IMR-90 (cell line): ENCODE measurements around the gene MAPKAP1. TPM values are rescaled to one million over a fixed set of nuclear protein-coding genes. Genes with fewer than 3 reads are reported as not detected.

Experiments
- ATAC-seq: fragments of 200-7000 bp; cut with Tn5 transposase; 2 replicates; pipeline ENCODE4 v1.9.1; 2020; ENCODE audit warnings: low read depth, mild to moderate bottlenecking, moderate library complexity
- BruUV-seq: library from RNA; stranded (reverse); fragments of 400-500 nt; replicated peaks from 2 replicates; lab custom pipeline; 2021; lab: Mats Ljungman, UMichigan
- CTCF ChIA-PET: fragments of 300-600 bp; formaldehyde crosslinking; extraction: SDS; loops from one replicate; lab custom pipeline; 2021; ENCODE audit warnings: antibody characterized with exemption; lab: Yijun Ruan, JAX
- POLR2A ChIA-PET: fragments of 300-600 bp; sonication (Branson Sonifier 250); formaldehyde crosslinking; loops from one replicate; lab custom pipeline; 2022; ENCODE audit warnings: antibody characterized with exemption; ENCODE audit not compliant: unreplicated experiment; lab: Charles Lee
- DNase-seq: peaks from one replicate; pipeline ENCODE4 v3.0.0; 2013
- H2AFZ ChIP-seq: replicated peaks from 2 replicates; pipeline ENCODE3; 2013; ENCODE audit warnings: low read length, mild to moderate bottlenecking; ENCODE audit not compliant: poor library complexity
- H2AK5ac ChIP-seq: 2 replicates; pipeline ENCODE4 v1.6.1; 2013; ENCODE audit warnings: low read depth, low read length, inconsistent platforms
- H2AK9ac ChIP-seq: replicated peaks from 2 replicates; pipeline ENCODE3; 2013; ENCODE audit warnings: mild to moderate bottlenecking, low read depth, low read length, moderate library complexity; ENCODE audit not compliant: poor library complexity
- H2BK120ac ChIP-seq: 2 replicates; pipeline ENCODE4 v1.6.1; 2013; ENCODE audit warnings: low read depth, low read length, inconsistent platforms
- H2BK15ac ChIP-seq: 3 replicates; pipeline ENCODE4 v1.6.1; 2013; ENCODE audit warnings: low read depth, low read length, inconsistent platforms
- H2BK20ac ChIP-seq: 2 replicates; pipeline ENCODE4 v1.6.1; 2013; ENCODE audit warnings: low read depth, mild to moderate bottlenecking, inconsistent platforms, low read length, moderate library complexity
- H2BK5ac ChIP-seq: 2 replicates; pipeline ENCODE4 v1.6.1; 2013; ENCODE audit warnings: mild to moderate bottlenecking, low read depth, low read length, inconsistent platforms; ENCODE audit not compliant: poor library complexity, severe bottlenecking
- H3K14ac ChIP-seq: replicated peaks from 2 replicates; pipeline ENCODE4 v1.6.1; 2013; ENCODE audit warnings: low read depth, low read length, inconsistent platforms
- H3K18ac ChIP-seq: 2 replicates; pipeline ENCODE4 v1.6.1; 2013; ENCODE audit warnings: low read depth, low read length, control low read depth
- H3K23ac ChIP-seq: 2 replicates; pipeline ENCODE4 v1.6.1; 2013; ENCODE audit warnings: low read depth, low read length, inconsistent platforms
- H3K27ac ChIP-seq: 2 replicates; pipeline ENCODE4 v1.5.1; 2013; ENCODE audit warnings: mild to moderate bottlenecking, control low read depth, low read length; ENCODE audit not compliant: insufficient read depth
- H3K27me3 ChIP-seq: 2 replicates; pipeline ENCODE4 v1.6.1; 2013; ENCODE audit warnings: low read length; ENCODE audit not compliant: control insufficient read depth, insufficient read depth
- H3K36me3 ChIP-seq: 2 replicates; pipeline ENCODE4 v1.6.1; 2013; ENCODE audit warnings: low read length, mixed read lengths; ENCODE audit not compliant: control insufficient read depth, insufficient read depth
- H3K4ac ChIP-seq: 2 replicates; pipeline ENCODE4 v1.6.1; 2013; ENCODE audit warnings: low read depth, low read length, inconsistent platforms
- H3K4me1 ChIP-seq: 2 replicates; pipeline ENCODE4 v1.6.1; 2013; ENCODE audit warnings: low read length, mixed read lengths; ENCODE audit not compliant: control insufficient read depth, insufficient read depth
- H3K4me2 ChIP-seq: 2 replicates; pipeline ENCODE4 v1.6.1; 2013; ENCODE audit warnings: low read depth, mild to moderate bottlenecking, control low read depth, low read length, moderate library complexity
- H3K4me3 ChIP-seq: 2 replicates; pipeline ENCODE4 v1.5.1; 2013; ENCODE audit warnings: low read depth, mild to moderate bottlenecking, control low read depth, low read length, moderate library complexity; ENCODE audit not compliant: insufficient read depth
- H3K56ac ChIP-seq: 2 replicates; pipeline ENCODE4 v1.6.1; 2013; ENCODE audit warnings: low read length, inconsistent platforms; ENCODE audit not compliant: insufficient read depth; ENCODE audit errors: extremely low read depth
- H3K79me1 ChIP-seq, 2 experiments: 2 replicates each; pipeline ENCODE4 v1.6.1; 2013; ENCODE audit warnings: low read length in 2 of 2, inconsistent platforms in 1 of 2, low read depth in 1 of 2
- H3K9ac ChIP-seq: 2 replicates; pipeline ENCODE4 v1.6.1; 2013; ENCODE audit warnings: low read depth, low read length, control low read depth
- H3K9me1 ChIP-seq: 2 replicates; pipeline ENCODE4 v1.6.1; 2013; ENCODE audit warnings: low read length, inconsistent platforms; ENCODE audit not compliant: insufficient read depth
- H3K9me3 ChIP-seq: 2 replicates; pipeline ENCODE4 v1.6.1; 2013; ENCODE audit warnings: low read length; ENCODE audit not compliant: control insufficient read depth, insufficient read depth
- H4K20me1 ChIP-seq: 2 replicates; pipeline ENCODE4 v1.6.1; 2013; ENCODE audit warnings: low read length, inconsistent platforms; ENCODE audit not compliant: insufficient read depth
- H4K5ac ChIP-seq: 2 replicates; pipeline ENCODE4 v1.6.1; 2013; ENCODE audit warnings: mild to moderate bottlenecking, low read depth, low read length, control low read depth
- H4K8ac ChIP-seq, 2 experiments: 2 replicates each; pipeline ENCODE4 v1.6.1; 2013; ENCODE audit warnings: low read depth in 2 of 2, low read length in 2 of 2, control low read depth in 1 of 2, inconsistent platforms in 1 of 2
- H4K91ac ChIP-seq: 2 replicates; pipeline ENCODE4 v1.6.1; 2013; ENCODE audit warnings: low read depth, low read length, inconsistent platforms; ENCODE audit not compliant: insufficient read depth
- ELK1 ChIP-seq: fragments of 150-350 bp; IDR thresholded peaks from 2 replicates; pipeline ENCODE4 v1.6.1; 2016; ENCODE audit warnings: low read depth, mild to moderate bottlenecking, low read length, moderate library complexity, borderline replicate concordance
- FOS ChIP-seq: fragments of 150-350 bp; IDR thresholded peaks from 2 replicates; pipeline ENCODE4 v1.6.1; 2016; ENCODE audit warnings: low read depth, low read length
- POLR2A ChIP-seq: IDR thresholded peaks from 2 replicates; pipeline ENCODE4 v1.6.1; 2012; ENCODE audit warnings: mild to moderate bottlenecking, low read depth, low read length
- WGBS, 2 experiments: methylation state at CpG; one replicate each; pipeline versions ENCODE4 v1.1.5 to v1.1.7; 2013; ENCODE audit warnings: missing lambda C conversion rate in 2 of 2; ENCODE audit not compliant: insufficient read length in 1 of 2; ENCODE audit errors: extremely low coverage in 2 of 2; 5-methylcytosine and 5-hydroxymethylcytosine counted together
- dilution Hi-C: fragments of 300-500 bp; cut with HindIII; formaldehyde crosslinking; loops from one replicate; pipeline ENCODE4 v1.14.3; 2018; ENCODE audit warnings: low sequenced_read_pairs; ENCODE audit not compliant: unreplicated experiment
- in situ Hi-C: fragments of 300-500 bp; cut with MboI; formaldehyde crosslinking; loops from 3 replicates; pipeline ENCODE4 v1.14.3; 2019; ENCODE audit warnings: low sequenced_read_pairs, inconsistent platforms, mixed read lengths
- intact Hi-C: fragments of 100-400 bp; cut with micrococcal nuclease; formaldehyde crosslinking; loops from 2 replicates; pipeline ENCODE4 v1.10.0; 2022
- polyA plus RNA-seq, 3 experiments: library from polyadenylated mRNA; depleted of rRNA; stranded (reverse); fragments of >200 nt; gene quantifications; 2 replicates each; pipeline ENCODE4 v1.2.3, GENCODE V29; 2012; ENCODE audit warnings: low replicate concordance in 1 of 3
- total RNA-seq: library from RNA; depleted of rRNA; stranded (reverse); fragments of >200 nt; gene quantifications from 2 replicates; pipeline ENCODE4 v1.2.3, GENCODE V29; 2012

Gene MAPKAP1
- total and polyA plus RNA-seq, 2 of the 4 experiments (the other 2 are of a cell fraction): 87.2 to 158 TPM

DNA sequence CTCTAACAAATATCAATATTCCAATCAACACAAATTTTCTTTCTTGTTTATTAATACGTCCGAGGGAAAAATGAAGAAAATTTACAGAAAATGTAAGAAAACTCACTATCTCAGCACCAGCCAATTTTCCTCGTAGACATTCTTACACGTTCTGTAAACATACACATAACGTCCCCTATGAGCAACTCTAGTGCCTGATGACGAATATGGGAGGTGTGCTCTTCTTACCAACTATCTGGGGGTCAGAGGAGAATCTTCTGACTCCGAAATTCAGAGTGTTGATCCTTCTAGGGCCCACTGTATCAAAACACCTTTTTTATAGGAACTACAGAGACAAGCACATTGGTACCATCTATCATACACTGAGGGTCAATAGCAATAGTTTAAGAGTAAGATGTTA, 246.7 kb downstream of the MAPKAP1 start:
- dilution Hi-C loops: no loop called here
- Histone ChIP-seq H3K4me1 (peaks cover 15% of the 10 kb centered on the region), H3K79me1 (peaks cover 3 to 27% of the 10 kb centered on the region in 2 experiments; a peak in 2 of 4 replicates), H3K14ac (peak overlapping the region; percentile 64), H3K23ac (peak overlapping the region; percentile 78; the same call in 1 of the 2 replicates), H3K9ac (no peak overlapping the region; the same call in 1 of the 2 replicates), H4K91ac (peak overlapping the region; percentile 33; the same call in 1 of the 2 replicates), H4K8ac (peak overlapping the region in 1 of 2 experiments; percentile 63; a peak in 1 of 4 replicates), H3K4ac (peak overlapping the region; percentile 67; the same call in 1 of the 2 replicates), H3K56ac (peak overlapping the region; percentile 63; the same call in 1 of the 2 replicates), H2BK5ac (peak overlapping the region; percentile 99), H2BK15ac (peak overlapping the region; percentile 51; the same call in 1 of the 3 replicates), H3K27ac (peak overlapping the region; percentile 4; the same call in 1 of the 2 replicates), H2BK120ac (peak overlapping the region; percentile 64; the same call in 1 of the 2 replicates), H4K20me1 (peaks cover 19% of the 10 kb centered on the region), H2AK5ac (peak overlapping the region; percentile 50; the same call in 1 of the 2 replicates), H3K4me2 (peak overlapping the region; percentile 64; the same call in 1 of the 2 replicates), H2AFZ (no peak overlapping the region), H2BK20ac (peak overlapping the region; percentile 61), H3K27me3 (no peaks in the 10 kb centered on the region), H3K4me3 (no peak overlapping the region), H2AK9ac (no peak overlapping the region), H4K5ac (peak overlapping the region; percentile 46; the same call in 1 of the 2 replicates), H3K18ac (peak overlapping the region; percentile 75), H3K9me3 (peaks cover 6% of the 10 kb centered on the region), H3K36me3 (peaks cover 4% of the 10 kb centered on the region; the same call in 1 of the 2 replicates), H3K9me1 (peaks cover 26% of the 10 kb centered on the region)
- ATAC-seq (peak; percentile 66), DNase-seq (peak; percentile 79)
- BruUV-seq: no TSS peak
- in situ Hi-C loops: no loop called here
- intact Hi-C loops: loop anchor here (5.0 kb wide), 1 partner anchor 87 kb away; no protein-coding TSS in a partner anchor
- WGBS, 2 experiments: 100% methylated on average over 2 of the region's 7 CpGs; no CpG with 5 or more reads in 1 of the 2 experiments
- TF ChIP-seq ELK1: no peak
- TF ChIP-seq FOS: no peak
- no peak for TF ChIP-seq POLR2A
- POLR2A ChIA-PET: no interaction called here
- CTCF ChIA-PET: no interaction called here
